H1 (cell line): ENCODE data around the gene POU2F1.

Experiments used
- EP300 ChIP-seq, 2 experiments: IDR thresholded peaks; 1 replicate in 1 of 2; 2 replicates in 1 of 2; pipeline ENCODE4 v1.6.1; 2011 to 2012; ENCODE audit warnings: low read depth in 2 of 2, low read length in 2 of 2, mild to moderate bottlenecking in 2 of 2, borderline replicate concordance in 1 of 2, inconsistent platforms in 1 of 2, moderate library complexity in 1 of 2
- NANOG ChIP-seq: IDR thresholded peaks from 2 replicates; pipeline ENCODE4 v1.6.1; 2011; ENCODE audit warnings: low read length, low read depth, mild to moderate bottlenecking, inconsistent platforms; ENCODE audit not compliant: insufficient read depth, poor library complexity, severe bottlenecking
- POLR2AphosphoS5 ChIP-seq: IDR thresholded peaks from 2 replicates; pipeline ENCODE4 v1.6.1; 2011; ENCODE audit warnings: low read depth, low read length
- RAD21 ChIP-seq, 2 experiments: IDR thresholded peaks in 1 of 2; conservative IDR thresholded peaks in 1 of 2; 2 replicates each; pipeline ENCODE4 v1.6.1; 2011; ENCODE audit warnings: low read depth in 2 of 2, low read length in 2 of 2, improper control_type of control experiment in 1 of 2, inconsistent platforms in 1 of 2, mild to moderate bottlenecking in 1 of 2, moderate library complexity in 1 of 2
- SP1 ChIP-seq: IDR thresholded peaks from 2 replicates; pipeline ENCODE4 v1.6.1; 2011; ENCODE audit warnings: low read depth, low read length
- SUZ12 ChIP-seq: fragments of 200-600 bp; sonication (generic); IDR thresholded peaks from 2 replicates; pipeline ENCODE4 v1.6.1; 2012; ENCODE audit warnings: mild to moderate bottlenecking, inconsistent platforms, low read length, moderate library complexity, mixed read lengths
- TAF1 ChIP-seq: IDR thresholded peaks from 2 replicates; pipeline ENCODE4 v1.6.1; 2011; ENCODE audit warnings: mild to moderate bottlenecking, low read depth, low read length
- TBP ChIP-seq: IDR thresholded peaks from 2 replicates; pipeline ENCODE4 v1.6.1; 2011; ENCODE audit warnings: low read depth, low read length, improper control_type of control experiment
- TF ChIP-seq, protein P1 (sequence below): fragments of 300-600 bp; sonication (generic); IDR thresholded peaks from 2 replicates; pipeline ENCODE4 v1.7.1; 2012; ENCODE audit warnings: low read length, moderate library complexity, mild to moderate bottlenecking, inconsistent platforms; ENCODE audit not compliant: insufficient replicate concordance
- TF ChIP-seq, protein P2 (sequence below), 3 experiments: IDR thresholded peaks; 1 replicate in 2 of 3; 2 replicates in 1 of 3; pipeline versions ENCODE4 v1.5.1 to v1.6.1; 2011; ENCODE audit warnings: low read length in 3 of 3, mild to moderate bottlenecking in 3 of 3, inconsistent platforms in 2 of 3, low read depth in 1 of 3, moderate library complexity in 1 of 3; ENCODE audit not compliant: insufficient read depth in 1 of 3; ENCODE audit errors: control extremely low read depth in 1 of 3

DNA sequence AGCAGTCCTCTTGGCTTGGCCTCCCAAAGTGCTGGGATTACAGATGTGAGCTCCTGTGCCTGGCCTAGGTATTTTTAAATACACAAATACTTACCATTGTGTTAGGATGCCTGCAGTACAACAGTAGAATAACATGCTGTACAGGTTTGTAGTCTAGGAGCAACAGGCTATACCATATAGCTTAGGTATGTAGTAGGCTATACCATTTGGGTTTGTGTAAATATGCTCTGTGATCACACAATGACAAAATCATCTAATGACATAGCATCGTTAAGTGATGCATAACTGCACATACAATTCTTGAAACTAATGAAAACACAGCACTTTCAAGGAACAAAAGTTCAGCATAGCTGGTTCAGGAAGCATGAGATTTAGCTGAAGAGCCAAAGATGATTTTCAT, 12.7 kb downstream of the POU2F1 start:
- TF ChIP-seq EP300 (IDR thresholded peaks at IDR 0.05; ENCODE audit: borderline replicate concordance in 1 of 2, low read depth in 2 of 2, low read length in 2 of 2) (no peak), NANOG (no peak), TBP (no peak), SUZ12 (no peak), RAD21 (IDR thresholded peaks at IDR 0.05 in 1 of 2, conservative IDR thresholded peaks at IDR 0.05 in 1 of 2; ENCODE audit: low read depth in 2 of 2, low read length in 2 of 2) (no peak), TAF1 (no peak), POLR2AphosphoS5 (no peak), SP1 (no peak)
- TF ChIP-seq, protein P1, sequence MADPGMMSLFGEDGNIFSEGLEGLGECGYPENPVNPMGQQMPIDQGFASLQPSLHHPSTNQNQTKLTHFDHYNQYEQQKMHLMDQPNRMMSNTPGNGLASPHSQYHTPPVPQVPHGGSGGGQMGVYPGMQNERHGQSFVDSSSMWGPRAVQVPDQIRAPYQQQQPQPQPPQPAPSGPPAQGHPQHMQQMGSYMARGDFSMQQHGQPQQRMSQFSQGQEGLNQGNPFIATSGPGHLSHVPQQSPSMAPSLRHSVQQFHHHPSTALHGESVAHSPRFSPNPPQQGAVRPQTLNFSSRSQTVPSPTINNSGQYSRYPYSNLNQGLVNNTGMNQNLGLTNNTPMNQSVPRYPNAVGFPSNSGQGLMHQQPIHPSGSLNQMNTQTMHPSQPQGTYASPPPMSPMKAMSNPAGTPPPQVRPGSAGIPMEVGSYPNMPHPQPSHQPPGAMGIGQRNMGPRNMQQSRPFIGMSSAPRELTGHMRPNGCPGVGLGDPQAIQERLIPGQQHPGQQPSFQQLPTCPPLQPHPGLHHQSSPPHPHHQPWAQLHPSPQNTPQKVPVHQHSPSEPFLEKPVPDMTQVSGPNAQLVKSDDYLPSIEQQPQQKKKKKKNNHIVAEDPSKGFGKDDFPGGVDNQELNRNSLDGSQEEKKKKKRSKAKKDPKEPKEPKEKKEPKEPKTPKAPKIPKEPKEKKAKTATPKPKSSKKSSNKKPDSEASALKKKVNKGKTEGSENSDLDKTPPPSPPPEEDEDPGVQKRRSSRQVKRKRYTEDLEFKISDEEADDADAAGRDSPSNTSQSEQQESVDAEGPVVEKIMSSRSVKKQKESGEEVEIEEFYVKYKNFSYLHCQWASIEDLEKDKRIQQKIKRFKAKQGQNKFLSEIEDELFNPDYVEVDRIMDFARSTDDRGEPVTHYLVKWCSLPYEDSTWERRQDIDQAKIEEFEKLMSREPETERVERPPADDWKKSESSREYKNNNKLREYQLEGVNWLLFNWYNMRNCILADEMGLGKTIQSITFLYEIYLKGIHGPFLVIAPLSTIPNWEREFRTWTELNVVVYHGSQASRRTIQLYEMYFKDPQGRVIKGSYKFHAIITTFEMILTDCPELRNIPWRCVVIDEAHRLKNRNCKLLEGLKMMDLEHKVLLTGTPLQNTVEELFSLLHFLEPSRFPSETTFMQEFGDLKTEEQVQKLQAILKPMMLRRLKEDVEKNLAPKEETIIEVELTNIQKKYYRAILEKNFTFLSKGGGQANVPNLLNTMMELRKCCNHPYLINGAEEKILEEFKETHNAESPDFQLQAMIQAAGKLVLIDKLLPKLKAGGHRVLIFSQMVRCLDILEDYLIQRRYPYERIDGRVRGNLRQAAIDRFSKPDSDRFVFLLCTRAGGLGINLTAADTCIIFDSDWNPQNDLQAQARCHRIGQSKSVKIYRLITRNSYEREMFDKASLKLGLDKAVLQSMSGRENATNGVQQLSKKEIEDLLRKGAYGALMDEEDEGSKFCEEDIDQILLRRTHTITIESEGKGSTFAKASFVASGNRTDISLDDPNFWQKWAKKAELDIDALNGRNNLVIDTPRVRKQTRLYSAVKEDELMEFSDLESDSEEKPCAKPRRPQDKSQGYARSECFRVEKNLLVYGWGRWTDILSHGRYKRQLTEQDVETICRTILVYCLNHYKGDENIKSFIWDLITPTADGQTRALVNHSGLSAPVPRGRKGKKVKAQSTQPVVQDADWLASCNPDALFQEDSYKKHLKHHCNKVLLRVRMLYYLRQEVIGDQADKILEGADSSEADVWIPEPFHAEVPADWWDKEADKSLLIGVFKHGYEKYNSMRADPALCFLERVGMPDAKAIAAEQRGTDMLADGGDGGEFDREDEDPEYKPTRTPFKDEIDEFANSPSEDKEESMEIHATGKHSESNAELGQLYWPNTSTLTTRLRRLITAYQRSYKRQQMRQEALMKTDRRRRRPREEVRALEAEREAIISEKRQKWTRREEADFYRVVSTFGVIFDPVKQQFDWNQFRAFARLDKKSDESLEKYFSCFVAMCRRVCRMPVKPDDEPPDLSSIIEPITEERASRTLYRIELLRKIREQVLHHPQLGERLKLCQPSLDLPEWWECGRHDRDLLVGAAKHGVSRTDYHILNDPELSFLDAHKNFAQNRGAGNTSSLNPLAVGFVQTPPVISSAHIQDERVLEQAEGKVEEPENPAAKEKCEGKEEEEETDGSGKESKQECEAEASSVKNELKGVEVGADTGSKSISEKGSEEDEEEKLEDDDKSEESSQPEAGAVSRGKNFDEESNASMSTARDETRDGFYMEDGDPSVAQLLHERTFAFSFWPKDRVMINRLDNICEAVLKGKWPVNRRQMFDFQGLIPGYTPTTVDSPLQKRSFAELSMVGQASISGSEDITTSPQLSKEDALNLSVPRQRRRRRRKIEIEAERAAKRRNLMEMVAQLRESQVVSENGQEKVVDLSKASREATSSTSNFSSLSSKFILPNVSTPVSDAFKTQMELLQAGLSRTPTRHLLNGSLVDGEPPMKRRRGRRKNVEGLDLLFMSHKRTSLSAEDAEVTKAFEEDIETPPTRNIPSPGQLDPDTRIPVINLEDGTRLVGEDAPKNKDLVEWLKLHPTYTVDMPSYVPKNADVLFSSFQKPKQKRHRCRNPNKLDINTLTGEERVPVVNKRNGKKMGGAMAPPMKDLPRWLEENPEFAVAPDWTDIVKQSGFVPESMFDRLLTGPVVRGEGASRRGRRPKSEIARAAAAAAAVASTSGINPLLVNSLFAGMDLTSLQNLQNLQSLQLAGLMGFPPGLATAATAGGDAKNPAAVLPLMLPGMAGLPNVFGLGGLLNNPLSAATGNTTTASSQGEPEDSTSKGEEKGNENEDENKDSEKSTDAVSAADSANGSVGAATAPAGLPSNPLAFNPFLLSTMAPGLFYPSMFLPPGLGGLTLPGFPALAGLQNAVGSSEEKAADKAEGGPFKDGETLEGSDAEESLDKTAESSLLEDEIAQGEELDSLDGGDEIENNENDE: no peak
- TF ChIP-seq, protein P2, sequence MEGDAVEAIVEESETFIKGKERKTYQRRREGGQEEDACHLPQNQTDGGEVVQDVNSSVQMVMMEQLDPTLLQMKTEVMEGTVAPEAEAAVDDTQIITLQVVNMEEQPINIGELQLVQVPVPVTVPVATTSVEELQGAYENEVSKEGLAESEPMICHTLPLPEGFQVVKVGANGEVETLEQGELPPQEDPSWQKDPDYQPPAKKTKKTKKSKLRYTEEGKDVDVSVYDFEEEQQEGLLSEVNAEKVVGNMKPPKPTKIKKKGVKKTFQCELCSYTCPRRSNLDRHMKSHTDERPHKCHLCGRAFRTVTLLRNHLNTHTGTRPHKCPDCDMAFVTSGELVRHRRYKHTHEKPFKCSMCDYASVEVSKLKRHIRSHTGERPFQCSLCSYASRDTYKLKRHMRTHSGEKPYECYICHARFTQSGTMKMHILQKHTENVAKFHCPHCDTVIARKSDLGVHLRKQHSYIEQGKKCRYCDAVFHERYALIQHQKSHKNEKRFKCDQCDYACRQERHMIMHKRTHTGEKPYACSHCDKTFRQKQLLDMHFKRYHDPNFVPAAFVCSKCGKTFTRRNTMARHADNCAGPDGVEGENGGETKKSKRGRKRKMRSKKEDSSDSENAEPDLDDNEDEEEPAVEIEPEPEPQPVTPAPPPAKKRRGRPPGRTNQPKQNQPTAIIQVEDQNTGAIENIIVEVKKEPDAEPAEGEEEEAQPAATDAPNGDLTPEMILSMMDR (IDR thresholded peaks at IDR 0.05; ENCODE audit: control extremely low read depth in 1 of 3, insufficient read depth in 1 of 3, low read depth in 1 of 3, low read length in 3 of 3): no peak
